Measurements from ENCODE around the gene LGALS9.

LGALS9 gene

DNA sequence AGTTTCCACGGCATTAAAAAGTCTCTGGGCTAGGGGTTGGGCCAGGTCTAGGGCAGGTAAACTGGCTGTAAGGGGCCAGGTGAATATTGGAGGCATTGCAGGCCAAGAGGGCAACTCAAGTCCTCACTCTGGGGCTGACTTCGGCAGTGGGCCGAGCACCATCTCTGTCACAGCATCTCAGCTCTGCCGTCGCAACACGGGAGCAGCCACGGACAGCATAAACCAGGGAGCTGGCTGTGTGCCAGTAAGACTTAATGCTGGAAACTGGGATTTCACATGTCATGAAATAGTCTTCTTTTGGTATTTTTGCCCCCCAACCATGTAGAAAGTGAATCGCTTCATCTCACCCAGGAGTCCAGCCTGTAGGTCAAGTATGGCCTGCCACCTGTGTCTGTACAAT is 12.6 kb upstream of the LGALS9 start:
- Histone ChIP-seq H3K27me3 (replicated peaks in 2 of 5; ENCODE audit: control insufficient read depth in 4 of 5, insufficient read depth in 5 of 5, low read length in 4 of 5) (no peaks in the 10 kb centered on the region), H3K27ac (ENCODE audit: insufficient read depth in 1 of 2, low read depth in 1 of 2, low read length in 2 of 2, poor library complexity in 1 of 2, severe bottlenecking in 2 of 2) (no peak overlapping the region), H3K9me3 (ENCODE audit: control extremely low read depth in 1 of 5, control insufficient read depth in 4 of 5, insufficient read depth in 2 of 5, low read depth in 1 of 5, low read length in 4 of 5) (peaks cover 0 to 2% (median 0%) of the 10 kb centered on the region in 5 experiments), H3K36me3 (ENCODE audit: control insufficient read depth in 4 of 4, insufficient read depth in 4 of 4, low read length in 3 of 4) (peaks cover 3 to 79% (median 33%) of the 10 kb centered on the region in 4 experiments), H3K4me3 (ENCODE audit: control insufficient read depth in 1 of 7, extremely low read depth in 1 of 7, insufficient read depth in 4 of 7, low read depth in 2 of 7, low read length in 6 of 7) (no peak overlapping the region), H3K4me1 (ENCODE audit: control extremely low read depth in 1 of 4, control insufficient read depth in 4 of 4, insufficient read depth in 4 of 4, low read length in 3 of 4) (peaks cover 0 to 7% (median 2%) of the 10 kb centered on the region in 4 experiments)
- WGBS (ENCODE audit: insufficient coverage), result 99% methylated on average over 8 of the region's 8 CpGs
- DNase-seq, result no peak
- ChIA-PET CTCF (interaction anchor here (1.2 to 1.5 kb wide), 2 partner anchors 15 to 18 kb away, joined by 3 to 8 read pairs; no protein-coding TSS in a partner anchor), POLR2A (no interaction called here)

DNA sequence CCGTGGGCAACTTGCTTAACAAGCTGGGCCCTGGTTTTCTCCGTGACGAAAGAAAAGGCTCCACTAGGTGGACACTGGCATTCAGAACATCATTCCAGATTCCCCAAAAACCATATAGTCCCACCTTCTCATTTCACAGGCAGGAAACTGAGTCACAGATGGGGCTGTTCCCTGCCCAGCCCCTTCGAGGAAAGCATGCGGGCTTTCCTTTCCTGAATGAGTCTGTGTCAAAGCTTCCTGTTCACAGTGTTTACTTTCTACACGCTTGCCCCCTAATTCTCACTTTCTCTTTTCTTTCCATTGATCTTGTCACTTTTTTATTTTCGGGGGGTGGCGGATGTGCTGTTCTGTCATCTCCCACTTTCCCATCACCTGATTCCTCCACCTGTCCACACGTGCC is 10.3 kb upstream of the LGALS9 start:
- CTCF ChIA-PET, result interaction anchor here (1.0 to 3.5 kb wide), 6 partner anchors 11 to 385 kb away, joined by 3 to 18 read pairs (median 5); no protein-coding TSS in a partner anchor

DNA sequence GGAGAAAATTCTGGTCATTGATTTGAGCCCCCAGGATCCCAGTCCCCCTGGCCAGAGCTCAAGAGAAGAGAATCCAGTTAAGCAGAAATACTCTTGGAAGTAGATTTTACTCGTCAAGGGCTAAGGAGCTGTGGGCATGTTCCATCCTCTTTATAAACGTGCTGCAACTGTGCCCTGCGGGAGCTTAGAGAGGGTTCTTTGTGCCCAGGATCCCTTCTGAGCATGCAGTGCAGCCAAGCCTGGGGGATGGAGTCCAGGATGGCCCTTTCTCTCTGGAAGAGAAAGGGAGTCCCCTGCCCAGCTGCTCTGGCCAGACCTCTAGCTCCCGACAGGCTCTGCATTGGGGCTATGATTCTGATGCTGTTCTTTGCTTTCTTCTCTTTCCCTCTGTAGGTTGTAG is 9.5 kb upstream of the LGALS9 start:
- Histone ChIP-seq H3K36me3 (ENCODE audit: control insufficient read depth in 4 of 4, insufficient read depth in 4 of 4, low read length in 3 of 4) (peaks cover 3 to 71% (median 34%) of the 10 kb centered on the region in 4 experiments), H3K4me1 (ENCODE audit: control extremely low read depth in 1 of 4, control insufficient read depth in 4 of 4, insufficient read depth in 4 of 4, low read length in 3 of 4) (peaks cover 0 to 7% (median 2%) of the 10 kb centered on the region in 4 experiments), H3K27ac (ENCODE audit: insufficient read depth in 1 of 2, low read depth in 1 of 2, low read length in 2 of 2, poor library complexity in 1 of 2, severe bottlenecking in 2 of 2) (no peak overlapping the region), H3K27me3 (replicated peaks in 2 of 5; ENCODE audit: control insufficient read depth in 4 of 5, insufficient read depth in 5 of 5, low read length in 4 of 5) (no peaks in the 10 kb centered on the region), H3K9me3 (ENCODE audit: control extremely low read depth in 1 of 5, control insufficient read depth in 4 of 5, insufficient read depth in 2 of 5, low read depth in 1 of 5, low read length in 4 of 5) (no peaks in the 10 kb centered on the region), H3K4me3 (ENCODE audit: control insufficient read depth in 1 of 7, extremely low read depth in 1 of 7, insufficient read depth in 4 of 7, low read depth in 2 of 7, low read length in 6 of 7) (no peak overlapping the region)
- WGBS (ENCODE audit: insufficient coverage), result 92% methylated on average over 3 of the region's 4 CpGs
- no peak for DNase-seq
- ChIA-PET POLR2A (no interaction called here), CTCF (interaction anchor here (0.6 to 3.5 kb wide), 7 partner anchors 11 to 408 kb away, joined by 3 to 18 read pairs (median 5); no protein-coding TSS in a partner anchor)

More for the DNA sequence above, 10.3 kb upstream of the LGALS9 start:
- no peaks in the 10 kb centered on the region for H3K9me3 ChIP-seq (ENCODE audit: control extremely low read depth in 1 of 5, control insufficient read depth in 4 of 5, insufficient read depth in 2 of 5, low read depth in 1 of 5, low read length in 4 of 5)
- no peak for DNase-seq
- POLR2A ChIA-PET, result no interaction called here
- no peaks in the 10 kb centered on the region for H3K27me3 ChIP-seq (replicated peaks in 2 of 5; ENCODE audit: control insufficient read depth in 4 of 5, insufficient read depth in 5 of 5, low read length in 4 of 5)
- H3K4me3 ChIP-seq (ENCODE audit: control insufficient read depth in 1 of 7, extremely low read depth in 1 of 7, insufficient read depth in 4 of 7, low read depth in 2 of 7, low read length in 6 of 7), result no peak overlapping the region
- H3K27ac ChIP-seq (ENCODE audit: insufficient read depth in 1 of 2, low read depth in 1 of 2, low read length in 2 of 2, poor library complexity in 1 of 2, severe bottlenecking in 2 of 2), result no peak overlapping the region
- peaks cover 0 to 7% (median 2%) of the 10 kb centered on the region in 4 experiments for H3K4me1 ChIP-seq (ENCODE audit: control extremely low read depth in 1 of 4, control insufficient read depth in 4 of 4, insufficient read depth in 4 of 4, low read length in 3 of 4)
- peaks cover 3 to 72% (median 36%) of the 10 kb centered on the region in 4 experiments for H3K36me3 ChIP-seq (ENCODE audit: control insufficient read depth in 4 of 4, insufficient read depth in 4 of 4, low read length in 3 of 4)
- 48% methylated on average over 6 of the region's 9 CpGs for WGBS (ENCODE audit: insufficient coverage)

DNA sequence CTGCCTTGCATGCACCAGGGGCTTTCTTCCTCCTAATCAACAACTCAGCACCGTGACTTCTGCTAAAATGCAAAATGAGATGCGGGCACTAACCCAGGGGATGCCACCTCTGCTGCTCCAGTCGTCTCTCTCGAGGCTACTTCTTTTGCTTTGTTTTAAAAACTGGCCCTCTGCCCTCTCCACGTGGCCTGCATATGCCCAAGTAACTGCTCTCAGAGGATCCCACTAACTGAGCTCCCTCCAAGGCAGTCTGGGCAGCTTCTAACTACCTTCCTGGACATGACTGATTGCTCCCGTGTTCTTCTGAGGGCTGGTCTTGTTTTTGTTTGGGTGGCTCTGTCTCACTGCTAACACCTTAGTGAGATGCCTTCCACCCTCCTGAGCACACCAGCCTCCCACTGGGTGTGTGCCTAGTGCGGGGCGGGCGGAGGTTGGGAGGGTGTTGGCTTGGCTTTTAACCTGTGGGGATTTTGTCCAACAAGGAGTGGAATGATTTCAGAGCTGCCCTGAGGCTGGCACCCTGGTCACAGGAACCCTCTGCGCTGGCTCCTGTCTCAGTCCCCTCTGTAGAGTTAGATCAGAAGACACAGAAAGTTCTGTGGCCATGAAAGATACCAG is 8.9 kb upstream of the LGALS9 start:
- no peak overlapping the region for H3K27ac ChIP-seq (ENCODE audit: insufficient read depth in 1 of 2, low read depth in 1 of 2, low read length in 2 of 2, poor library complexity in 1 of 2, severe bottlenecking in 2 of 2)
- DNase-seq, result no peak
- H3K9me3 ChIP-seq (ENCODE audit: control extremely low read depth in 1 of 5, control insufficient read depth in 4 of 5, insufficient read depth in 2 of 5, low read depth in 1 of 5, low read length in 4 of 5), result no peaks in the 10 kb centered on the region
- peaks cover 3 to 69% (median 31%) of the 10 kb centered on the region in 4 experiments for H3K36me3 ChIP-seq (ENCODE audit: control insufficient read depth in 4 of 4, insufficient read depth in 4 of 4, low read length in 3 of 4)
- no peak overlapping the region for H3K4me3 ChIP-seq (ENCODE audit: control insufficient read depth in 1 of 7, extremely low read depth in 1 of 7, insufficient read depth in 4 of 7, low read depth in 2 of 7, low read length in 6 of 7)
- 94% methylated on average over 8 of the region's 10 CpGs for WGBS (ENCODE audit: insufficient coverage)
- no peaks in the 10 kb centered on the region for H3K27me3 ChIP-seq (replicated peaks in 2 of 5; ENCODE audit: control insufficient read depth in 4 of 5, insufficient read depth in 5 of 5, low read length in 4 of 5)
- ChIA-PET CTCF (interaction anchor here (0.6 to 3.5 kb wide), 8 partner anchors 9 to 408 kb away, joined by 3 to 18 read pairs (median 4); no protein-coding TSS in a partner anchor), POLR2A (no interaction called here)
- H3K4me1 ChIP-seq (ENCODE audit: control extremely low read depth in 1 of 4, control insufficient read depth in 4 of 4, insufficient read depth in 4 of 4, low read length in 3 of 4), result peaks cover 0 to 7% (median 2%) of the 10 kb centered on the region in 4 experiments

DNA sequence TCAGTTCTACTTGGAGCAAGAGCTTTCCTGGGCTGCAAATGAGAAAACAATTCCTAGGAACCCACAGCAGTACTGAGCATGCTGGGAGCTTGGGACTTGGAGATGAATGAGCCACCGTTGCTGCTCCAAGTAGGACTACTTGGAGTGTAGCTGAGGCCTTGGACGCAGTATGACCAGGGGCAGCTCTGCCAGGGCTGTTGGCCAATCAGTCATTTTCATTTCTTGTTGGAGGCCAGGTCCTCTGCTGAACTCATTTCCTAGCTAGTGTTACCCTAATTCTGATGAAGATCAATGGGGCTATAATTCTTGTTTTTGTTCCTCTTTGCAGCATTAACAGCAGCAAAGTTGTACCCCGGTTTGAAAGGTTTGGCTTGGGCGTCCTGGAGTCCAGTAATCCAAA is 8.0 kb upstream of the LGALS9 start:
- H3K36me3 ChIP-seq (ENCODE audit: control insufficient read depth in 4 of 4, insufficient read depth in 4 of 4, low read length in 3 of 4), result peaks cover 3 to 61% (median 25%) of the 10 kb centered on the region in 4 experiments
- CTCF ChIA-PET, result interaction anchor here (1.3 to 3.5 kb wide), 7 partner anchors 10 to 30 kb away, joined by 3 to 18 read pairs (median 4); no protein-coding TSS in a partner anchor
- no peak for DNase-seq
- no peak overlapping the region for H3K27ac ChIP-seq (ENCODE audit: insufficient read depth in 1 of 2, low read depth in 1 of 2, low read length in 2 of 2, poor library complexity in 1 of 2, severe bottlenecking in 2 of 2)
- no peaks in the 10 kb centered on the region for H3K27me3 ChIP-seq (replicated peaks in 2 of 5; ENCODE audit: control insufficient read depth in 4 of 5, insufficient read depth in 5 of 5, low read length in 4 of 5)
- 93% methylated on average over 4 of the region's 4 CpGs for WGBS (ENCODE audit: insufficient coverage)
- no peaks in the 10 kb centered on the region for H3K9me3 ChIP-seq (ENCODE audit: control extremely low read depth in 1 of 5, control insufficient read depth in 4 of 5, insufficient read depth in 2 of 5, low read depth in 1 of 5, low read length in 4 of 5)
- POLR2A ChIA-PET, result no interaction called here
- peaks cover 0 to 7% (median 2%) of the 10 kb centered on the region in 4 experiments for H3K4me1 ChIP-seq (ENCODE audit: control extremely low read depth in 1 of 4, control insufficient read depth in 4 of 4, insufficient read depth in 4 of 4, low read length in 3 of 4)
- no peak overlapping the region for H3K4me3 ChIP-seq (ENCODE audit: control insufficient read depth in 1 of 7, extremely low read depth in 1 of 7, insufficient read depth in 4 of 7, low read depth in 2 of 7, low read length in 6 of 7)

DNA sequence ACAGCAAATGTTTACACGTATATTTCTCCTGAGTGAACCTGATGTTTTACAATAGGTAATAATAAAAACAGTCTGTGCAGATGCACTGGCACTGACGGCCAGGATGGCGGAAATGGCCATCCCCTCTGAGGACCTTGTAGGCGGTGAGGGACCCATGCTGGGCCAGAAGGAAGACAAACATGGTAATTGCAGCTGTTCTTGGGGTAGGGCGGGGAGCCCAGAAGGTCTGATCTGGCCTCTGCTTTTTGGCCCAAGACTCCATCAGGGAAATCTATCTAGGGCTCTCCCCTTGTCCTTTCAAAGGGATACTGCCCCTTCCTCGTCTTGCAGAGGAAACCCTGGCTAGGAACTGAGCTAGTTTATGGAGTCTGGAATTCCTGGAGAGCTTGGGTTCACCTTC is 7.4 kb upstream of the LGALS9 start:
- H3K27me3 ChIP-seq (replicated peaks in 2 of 5; ENCODE audit: control insufficient read depth in 4 of 5, insufficient read depth in 5 of 5, low read length in 4 of 5), result no peaks in the 10 kb centered on the region
- H3K27ac ChIP-seq (ENCODE audit: insufficient read depth in 1 of 2, low read depth in 1 of 2, low read length in 2 of 2, poor library complexity in 1 of 2, severe bottlenecking in 2 of 2), result no peak overlapping the region
- 94% methylated on average over 4 of the region's 6 CpGs for WGBS (ENCODE audit: insufficient coverage)
- POLR2A ChIA-PET, result no interaction called here
- H3K9me3 ChIP-seq (ENCODE audit: control extremely low read depth in 1 of 5, control insufficient read depth in 4 of 5, insufficient read depth in 2 of 5, low read depth in 1 of 5, low read length in 4 of 5), result no peaks in the 10 kb centered on the region
- peaks cover 0 to 7% (median 2%) of the 10 kb centered on the region in 4 experiments for H3K4me1 ChIP-seq (ENCODE audit: control extremely low read depth in 1 of 4, control insufficient read depth in 4 of 4, insufficient read depth in 4 of 4, low read length in 3 of 4)
- CTCF ChIA-PET, result interaction anchor here (1.3 to 3.5 kb wide), 7 partner anchors 12 to 30 kb away, joined by 3 to 18 read pairs (median 5); no protein-coding TSS in a partner anchor
- no peak for DNase-seq
- peaks cover under 1 to 55% (median 20%) of the 10 kb centered on the region in 4 experiments for H3K36me3 ChIP-seq (ENCODE audit: control insufficient read depth in 4 of 4, insufficient read depth in 4 of 4, low read length in 3 of 4)
- H3K4me3 ChIP-seq (ENCODE audit: control insufficient read depth in 1 of 7, extremely low read depth in 1 of 7, insufficient read depth in 4 of 7, low read depth in 2 of 7, low read length in 6 of 7), result no peak overlapping the region

DNA sequence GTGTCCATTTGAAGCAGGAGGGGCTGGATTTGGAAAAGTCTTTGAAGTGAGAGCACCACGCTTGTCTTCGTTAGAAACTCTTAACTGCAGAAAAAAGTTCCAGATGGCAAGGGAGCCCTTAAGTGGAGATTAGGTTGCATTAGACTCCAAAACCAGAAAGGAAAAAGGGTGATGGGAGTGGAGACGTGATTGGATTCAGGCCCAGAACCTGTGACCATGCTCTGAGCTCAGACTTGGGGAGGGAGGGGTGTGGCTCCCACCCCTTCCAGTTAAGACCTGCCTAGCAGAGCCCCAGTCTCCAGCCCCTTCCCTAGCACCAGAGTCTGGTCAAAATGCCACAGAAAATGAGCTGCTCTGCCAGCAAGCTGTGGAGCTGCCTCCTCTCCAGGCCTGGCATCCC is 6.4 kb upstream of the LGALS9 start:
- Histone ChIP-seq H3K27me3 (replicated peaks in 2 of 5; ENCODE audit: control insufficient read depth in 4 of 5, insufficient read depth in 5 of 5, low read length in 4 of 5) (no peaks in the 10 kb centered on the region), H3K9me3 (ENCODE audit: control extremely low read depth in 1 of 5, control insufficient read depth in 4 of 5, insufficient read depth in 2 of 5, low read depth in 1 of 5, low read length in 4 of 5) (no peaks in the 10 kb centered on the region), H3K4me1 (ENCODE audit: control extremely low read depth in 1 of 4, control insufficient read depth in 4 of 4, insufficient read depth in 4 of 4, low read length in 3 of 4) (peaks cover 0 to 7% (median 5%) of the 10 kb centered on the region in 4 experiments), H3K36me3 (ENCODE audit: control insufficient read depth in 4 of 4, insufficient read depth in 4 of 4, low read length in 3 of 4) (peaks cover 0 to 53% (median 18%) of the 10 kb centered on the region in 4 experiments), H3K27ac (ENCODE audit: insufficient read depth in 1 of 2, low read depth in 1 of 2, low read length in 2 of 2, poor library complexity in 1 of 2, severe bottlenecking in 2 of 2) (no peak overlapping the region), H3K4me3 (ENCODE audit: control insufficient read depth in 1 of 7, extremely low read depth in 1 of 7, insufficient read depth in 4 of 7, low read depth in 2 of 7, low read length in 6 of 7) (no peak overlapping the region)
- ChIA-PET CTCF (interaction anchor here (0.8 to 1.6 kb wide), 2 partner anchors 14 to 16 kb away, joined by 5 to 9 read pairs; no protein-coding TSS in a partner anchor), POLR2A (no interaction called here)
- WGBS (ENCODE audit: insufficient coverage), result 94% methylated on average over 2 of the region's 3 CpGs
- no peak for DNase-seq
